ENCODE measurements around the gene CRX. TPM values are rescaled to one million over a fixed set of nuclear protein-coding genes. Genes with fewer than 3 reads are reported as not detected.

The CRX gene
- total and polyA plus RNA-seq, 2 experiments from 2014 or later = 0.04 to 0.15 TPM

- peak; percentile 6 to 69 for DNase-seq (ENCODE audit: low read depth in 1 of 2, low spot score in 1 of 2)
- Histone ChIP-seq H3K27ac (no peak overlapping the region), H3K9me3 (ENCODE audit: low read depth) (no peaks in the 10 kb centered on the region), H3K27me3 (no peaks in the 10 kb centered on the region), H3K36me3 (no peaks in the 10 kb centered on the region), H3K4me3 (no peak overlapping the region), H3K4me1 (ENCODE audit: low read depth) (peaks cover 5% of the 10 kb centered on the region)
- TF ChIP-seq CTCF (IDR thresholded peaks at IDR 0.05; ENCODE audit: low read depth, low read length) = no peak
Measured at GRCh38 chr19:47839913-47840312, 18.2 kb downstream of the CRX start.

- DNase-seq (ENCODE audit: low read depth in 1 of 2, low spot score in 1 of 2) = no peak
- Histone ChIP-seq H3K27me3 (no peaks in the 10 kb centered on the region), H3K36me3 (no peaks in the 10 kb centered on the region), H3K4me3 (no peak overlapping the region), H3K4me1 (ENCODE audit: low read depth) (peaks cover 5% of the 10 kb centered on the region), H3K9me3 (ENCODE audit: low read depth) (no peaks in the 10 kb centered on the region), H3K27ac (no peak overlapping the region)
- TF ChIP-seq CTCF (IDR thresholded peaks at IDR 0.05; ENCODE audit: low read depth, low read length) = no peak
Measured at GRCh38 chr19:47842941-47843340, 21.2 kb downstream of the CRX start.

GRCh38 chr19:47848425-47848822, 26.7 kb downstream of the CRX start:
- H3K4me1 ChIP-seq (ENCODE audit: low read depth) = no peaks in the 10 kb centered on the region
- no peaks in the 10 kb centered on the region for H3K9me3 ChIP-seq (ENCODE audit: low read depth)
- no peak overlapping the region for H3K27ac ChIP-seq
- DNase-seq (ENCODE audit: low read depth in 1 of 2, low spot score in 1 of 2) = no peak
- no peak for TF ChIP-seq CTCF (IDR thresholded peaks at IDR 0.05; ENCODE audit: low read depth, low read length)
- H3K36me3 ChIP-seq = no peaks in the 10 kb centered on the region
- no peaks in the 10 kb centered on the region for H3K27me3 ChIP-seq
- H3K4me3 ChIP-seq = no peak overlapping the region

- peak overlapping the region; percentile 1 for H3K4me3 ChIP-seq
- H3K27me3 ChIP-seq = no peaks in the 10 kb centered on the region
- TF ChIP-seq CTCF (IDR thresholded peaks at IDR 0.05; ENCODE audit: low read depth, low read length) = peak; percentile 50
- no peaks in the 10 kb centered on the region for H3K9me3 ChIP-seq (ENCODE audit: low read depth)
- peak; percentile 44 to 46 for DNase-seq (ENCODE audit: low read depth in 1 of 2, low spot score in 1 of 2)
- H3K27ac ChIP-seq = no peak overlapping the region
- no peaks in the 10 kb centered on the region for H3K4me1 ChIP-seq (ENCODE audit: low read depth)
- H3K36me3 ChIP-seq = no peaks in the 10 kb centered on the region
Measured at GRCh38 chr19:47848823-47849473, 27.2 kb downstream of the CRX start.

GRCh38 chr19:47853003-47853402, 31.3 kb downstream of the CRX start:
- no peak for TF ChIP-seq CTCF (IDR thresholded peaks at IDR 0.05; ENCODE audit: low read depth, low read length)
- no peaks in the 10 kb centered on the region for H3K4me1 ChIP-seq (ENCODE audit: low read depth)
- H3K27me3 ChIP-seq = no peaks in the 10 kb centered on the region
- H3K4me3 ChIP-seq = no peak overlapping the region
- no peaks in the 10 kb centered on the region for H3K36me3 ChIP-seq
- DNase-seq (ENCODE audit: low read depth in 1 of 2, low spot score in 1 of 2) = no peak
- H3K27ac ChIP-seq = no peak overlapping the region
- H3K9me3 ChIP-seq (ENCODE audit: low read depth) = no peaks in the 10 kb centered on the region
